IMR-90 (cell line): ENCODE results near the gene USH2A. TPM values are rescaled to one million over a fixed set of nuclear protein-coding genes. Genes with fewer than 3 reads are reported as not detected.

Source experiments
- ATAC-seq: fragments of 200-7000 bp; cut with Tn5 transposase; 2 replicates; pipeline ENCODE4 v1.9.1; 2020; ENCODE audit warnings: low read depth, mild to moderate bottlenecking, moderate library complexity
- BruUV-seq: library from RNA; stranded (reverse); fragments of 400-500 nt; replicated peaks from 2 replicates; lab custom pipeline; 2021; lab: Mats Ljungman, UMichigan
- CTCF ChIA-PET: fragments of 300-600 bp; formaldehyde crosslinking; extraction: SDS; loops from one replicate; lab custom pipeline; 2021; ENCODE audit warnings: antibody characterized with exemption; lab: Yijun Ruan, JAX
- POLR2A ChIA-PET: fragments of 300-600 bp; sonication (Branson Sonifier 250); formaldehyde crosslinking; loops from one replicate; lab custom pipeline; 2022; ENCODE audit warnings: antibody characterized with exemption; ENCODE audit not compliant: unreplicated experiment; lab: Charles Lee
- DNase-seq: peaks from one replicate; pipeline ENCODE4 v3.0.0; 2013
- H2AFZ ChIP-seq: replicated peaks from 2 replicates; pipeline ENCODE3; 2013; ENCODE audit warnings: low read length, mild to moderate bottlenecking; ENCODE audit not compliant: poor library complexity
- H2AK5ac ChIP-seq: 2 replicates; pipeline ENCODE4 v1.6.1; 2013; ENCODE audit warnings: low read depth, low read length, inconsistent platforms
- H2AK9ac ChIP-seq: replicated peaks from 2 replicates; pipeline ENCODE3; 2013; ENCODE audit warnings: mild to moderate bottlenecking, low read depth, low read length, moderate library complexity; ENCODE audit not compliant: poor library complexity
- H2BK120ac ChIP-seq: 2 replicates; pipeline ENCODE4 v1.6.1; 2013; ENCODE audit warnings: low read depth, low read length, inconsistent platforms
- H2BK15ac ChIP-seq: 3 replicates; pipeline ENCODE4 v1.6.1; 2013; ENCODE audit warnings: low read depth, low read length, inconsistent platforms
- H2BK20ac ChIP-seq: 2 replicates; pipeline ENCODE4 v1.6.1; 2013; ENCODE audit warnings: low read depth, mild to moderate bottlenecking, inconsistent platforms, low read length, moderate library complexity
- H2BK5ac ChIP-seq: 2 replicates; pipeline ENCODE4 v1.6.1; 2013; ENCODE audit warnings: mild to moderate bottlenecking, low read depth, low read length, inconsistent platforms; ENCODE audit not compliant: poor library complexity, severe bottlenecking
- H3K14ac ChIP-seq: replicated peaks from 2 replicates; pipeline ENCODE4 v1.6.1; 2013; ENCODE audit warnings: low read depth, low read length, inconsistent platforms
- H3K18ac ChIP-seq: 2 replicates; pipeline ENCODE4 v1.6.1; 2013; ENCODE audit warnings: low read depth, low read length, control low read depth
- H3K23ac ChIP-seq: 2 replicates; pipeline ENCODE4 v1.6.1; 2013; ENCODE audit warnings: low read depth, low read length, inconsistent platforms
- H3K27ac ChIP-seq: 2 replicates; pipeline ENCODE4 v1.5.1; 2013; ENCODE audit warnings: mild to moderate bottlenecking, control low read depth, low read length; ENCODE audit not compliant: insufficient read depth
- H3K27me3 ChIP-seq: 2 replicates; pipeline ENCODE4 v1.6.1; 2013; ENCODE audit warnings: low read length; ENCODE audit not compliant: control insufficient read depth, insufficient read depth
- H3K36me3 ChIP-seq: 2 replicates; pipeline ENCODE4 v1.6.1; 2013; ENCODE audit warnings: low read length, mixed read lengths; ENCODE audit not compliant: control insufficient read depth, insufficient read depth
- H3K4ac ChIP-seq: 2 replicates; pipeline ENCODE4 v1.6.1; 2013; ENCODE audit warnings: low read depth, low read length, inconsistent platforms
- H3K4me1 ChIP-seq: 2 replicates; pipeline ENCODE4 v1.6.1; 2013; ENCODE audit warnings: low read length, mixed read lengths; ENCODE audit not compliant: control insufficient read depth, insufficient read depth
- H3K4me2 ChIP-seq: 2 replicates; pipeline ENCODE4 v1.6.1; 2013; ENCODE audit warnings: low read depth, mild to moderate bottlenecking, control low read depth, low read length, moderate library complexity
- H3K4me3 ChIP-seq: 2 replicates; pipeline ENCODE4 v1.5.1; 2013; ENCODE audit warnings: low read depth, mild to moderate bottlenecking, control low read depth, low read length, moderate library complexity; ENCODE audit not compliant: insufficient read depth
- H3K56ac ChIP-seq: 2 replicates; pipeline ENCODE4 v1.6.1; 2013; ENCODE audit warnings: low read length, inconsistent platforms; ENCODE audit not compliant: insufficient read depth; ENCODE audit errors: extremely low read depth
- H3K79me1 ChIP-seq, 2 experiments: 2 replicates each; pipeline ENCODE4 v1.6.1; 2013; ENCODE audit warnings: low read length in 2 of 2, inconsistent platforms in 1 of 2, low read depth in 1 of 2
- H3K9ac ChIP-seq: 2 replicates; pipeline ENCODE4 v1.6.1; 2013; ENCODE audit warnings: low read depth, low read length, control low read depth
- H3K9me1 ChIP-seq: 2 replicates; pipeline ENCODE4 v1.6.1; 2013; ENCODE audit warnings: low read length, inconsistent platforms; ENCODE audit not compliant: insufficient read depth
- H3K9me3 ChIP-seq: 2 replicates; pipeline ENCODE4 v1.6.1; 2013; ENCODE audit warnings: low read length; ENCODE audit not compliant: control insufficient read depth, insufficient read depth
- H4K20me1 ChIP-seq: 2 replicates; pipeline ENCODE4 v1.6.1; 2013; ENCODE audit warnings: low read length, inconsistent platforms; ENCODE audit not compliant: insufficient read depth
- H4K5ac ChIP-seq: 2 replicates; pipeline ENCODE4 v1.6.1; 2013; ENCODE audit warnings: mild to moderate bottlenecking, low read depth, low read length, control low read depth
- H4K8ac ChIP-seq, 2 experiments: 2 replicates each; pipeline ENCODE4 v1.6.1; 2013; ENCODE audit warnings: low read depth in 2 of 2, low read length in 2 of 2, control low read depth in 1 of 2, inconsistent platforms in 1 of 2
- H4K91ac ChIP-seq: 2 replicates; pipeline ENCODE4 v1.6.1; 2013; ENCODE audit warnings: low read depth, low read length, inconsistent platforms; ENCODE audit not compliant: insufficient read depth
- CEBPB ChIP-seq: IDR thresholded peaks from 2 replicates; pipeline ENCODE4 v1.6.1; 2012; ENCODE audit warnings: low read depth, low read length, improper control_type of control experiment
- ELK1 ChIP-seq: fragments of 150-350 bp; IDR thresholded peaks from 2 replicates; pipeline ENCODE4 v1.6.1; 2016; ENCODE audit warnings: low read depth, mild to moderate bottlenecking, low read length, moderate library complexity, borderline replicate concordance
- FOS ChIP-seq: fragments of 150-350 bp; IDR thresholded peaks from 2 replicates; pipeline ENCODE4 v1.6.1; 2016; ENCODE audit warnings: low read depth, low read length
- MAFK ChIP-seq: IDR thresholded peaks from 2 replicates; pipeline ENCODE4 v1.6.1; 2012; ENCODE audit warnings: low read depth, low read length, improper control_type of control experiment
- MAZ ChIP-seq: IDR thresholded peaks from 2 replicates; pipeline ENCODE4 v1.6.1; 2012; ENCODE audit warnings: low read depth, mild to moderate bottlenecking, low read length, improper control_type of control experiment, moderate library complexity, borderline replicate concordance
- MXI1 ChIP-seq: IDR thresholded peaks from 2 replicates; pipeline ENCODE4 v1.6.1; 2012; ENCODE audit warnings: low read depth, mild to moderate bottlenecking, low read length, moderate library complexity, borderline replicate concordance
- POLR2A ChIP-seq: IDR thresholded peaks from 2 replicates; pipeline ENCODE4 v1.6.1; 2012; ENCODE audit warnings: mild to moderate bottlenecking, low read depth, low read length
- WGBS, 2 experiments: methylation state at CpG; one replicate each; pipeline versions ENCODE4 v1.1.5 to v1.1.7; 2013; ENCODE audit warnings: missing lambda C conversion rate in 2 of 2; ENCODE audit not compliant: insufficient read length in 1 of 2; ENCODE audit errors: extremely low coverage in 2 of 2; 5-methylcytosine and 5-hydroxymethylcytosine counted together
- dilution Hi-C: fragments of 300-500 bp; cut with HindIII; formaldehyde crosslinking; loops from one replicate; pipeline ENCODE4 v1.14.3; 2018; ENCODE audit warnings: low sequenced_read_pairs; ENCODE audit not compliant: unreplicated experiment
- in situ Hi-C: fragments of 300-500 bp; cut with MboI; formaldehyde crosslinking; loops from 3 replicates; pipeline ENCODE4 v1.14.3; 2019; ENCODE audit warnings: low sequenced_read_pairs, inconsistent platforms, mixed read lengths
- intact Hi-C: fragments of 100-400 bp; cut with micrococcal nuclease; formaldehyde crosslinking; loops from 2 replicates; pipeline ENCODE4 v1.10.0; 2022
- polyA plus RNA-seq, 3 experiments: library from polyadenylated mRNA; depleted of rRNA; stranded (reverse); fragments of >200 nt; gene quantifications; 2 replicates each; pipeline ENCODE4 v1.2.3, GENCODE V29; 2012; ENCODE audit warnings: low replicate concordance in 1 of 3
- total RNA-seq: library from RNA; depleted of rRNA; stranded (reverse); fragments of >200 nt; gene quantifications from 2 replicates; pipeline ENCODE4 v1.2.3, GENCODE V29; 2012

Gene USH2A
- total and polyA plus RNA-seq, 2 of the 4 experiments (the other 2 are of a cell fraction), result under 0.01 to 0.02 TPM

GRCh38 chr1:215710899-215711225 is 712.4 kb downstream of the USH2A start:
- WGBS, 2 experiments, result no CpG with 5 or more reads among the region's 4 CpGs
- H3K27me3 ChIP-seq, result no peaks in the 10 kb centered on the region
- no peak overlapping the region for H3K4me2 ChIP-seq
- no peak overlapping the region for H3K4me3 ChIP-seq
- in situ Hi-C loops, result no loop called here
- H3K36me3 ChIP-seq, result no peaks in the 10 kb centered on the region
- no peak overlapping the region for H3K4ac ChIP-seq
- no peak overlapping the region for H2BK5ac ChIP-seq
- H2AK9ac ChIP-seq, result no peak overlapping the region
- H4K91ac ChIP-seq, result no peak overlapping the region
- peaks cover 3% of the 10 kb centered on the region; the same call in 1 of the 2 replicates for H3K9me1 ChIP-seq
- dilution Hi-C loops, result no loop called here
- no peak for DNase-seq
- ATAC-seq, result no peak
- H4K5ac ChIP-seq, result no peak overlapping the region
- H3K9me3 ChIP-seq, result no peaks in the 10 kb centered on the region
- no TSS peak for BruUV-seq
- H3K14ac ChIP-seq, result no peak overlapping the region
- H4K20me1 ChIP-seq, result no peaks in the 10 kb centered on the region
- H3K27ac ChIP-seq, result no peak overlapping the region
- intact Hi-C loops, result no loop called here
- no peak overlapping the region for H3K56ac ChIP-seq
- H2BK120ac ChIP-seq, result no peak overlapping the region
- H3K23ac ChIP-seq, result no peak overlapping the region
- H2BK15ac ChIP-seq, result no peak overlapping the region
- no peak overlapping the region; the same call in 1 of the 2 replicates for H3K18ac ChIP-seq
- no peak overlapping the region for H2BK20ac ChIP-seq
- 0 out of 2 replicates have a peak, but pooled peaks cover 3% of the 10 kb centered on the region for H3K4me1 ChIP-seq
- no peak overlapping the region for H4K8ac ChIP-seq
- TF ChIP-seq POLR2A (no peak), CEBPB (no peak), MXI1 (no peak), MAFK (no peak), MAZ (no peak), FOS (no peak), ELK1 (no peak)
- H3K79me1 ChIP-seq, result no peaks in the 10 kb centered on the region
- H2AFZ ChIP-seq, result no peak overlapping the region
- no peak overlapping the region for H2AK5ac ChIP-seq
- ChIA-PET POLR2A (no interaction called here), CTCF (interaction anchor here (1.0 to 1.5 kb wide), 5 partner anchors 15 to 1027 kb away, joined by 3 to 5 read pairs (median 3); no protein-coding TSS in a partner anchor)
- H3K9ac ChIP-seq, result no peak overlapping the region
